HEK293 (cell line): ENCODE results near the gene ZGLP1.

Source experiments
- CTCF ChIP-seq: fragments of 450-650 bp; formaldehyde crosslinking; IDR thresholded peaks from 2 replicates; pipeline ENCODE4 v1.5.1; 2016; ENCODE audit warnings: missing biosample characterization, missing genetic modification characterization
- ZBTB10 ChIP-seq: fragments of 450-650 bp; formaldehyde crosslinking; IDR thresholded peaks from 2 replicates; pipeline ENCODE4 v1.5.1; 2016; ENCODE audit warnings: missing biosample characterization, missing genetic modification characterization
- ZNF138 ChIP-seq: fragments of 450-650 bp; formaldehyde crosslinking; IDR thresholded peaks from 2 replicates; pipeline ENCODE4 v1.5.1; 2016; ENCODE audit warnings: missing biosample characterization, missing genetic modification characterization, borderline replicate concordance
- ZNF18 ChIP-seq: fragments of 450-650 bp; formaldehyde crosslinking; IDR thresholded peaks from 2 replicates; pipeline ENCODE4 v1.5.1; 2016; ENCODE audit warnings: missing biosample characterization, missing genetic modification characterization
- ZNF354C ChIP-seq: fragments of 450-650 bp; formaldehyde crosslinking; IDR thresholded peaks from 2 replicates; pipeline ENCODE4 v1.5.1; 2016; ENCODE audit warnings: missing biosample characterization, missing genetic modification characterization, low read depth, borderline replicate concordance

GRCh38 chr19:10328558-10329429 is 19.2 kb upstream of the ZGLP1 start:
- no peak for TF ChIP-seq ZNF18 (tag by site-specific recombination)
- no peak for TF ChIP-seq ZNF354C (tag by site-specific recombination)
- TF ChIP-seq ZNF138 (tag by site-specific recombination): no peak
- no peak for TF ChIP-seq CTCF (tag by site-specific recombination)
- TF ChIP-seq ZBTB10 (tag by site-specific recombination): no peak
